HEK293 (cell line): ENCODE measurements around the gene TRIM2.

ENCODE experiments used
- CTCF ChIA-PET: fragments of 350-600 bp; formaldehyde crosslinking; extraction: SDS; loops from one replicate; lab custom pipeline; 2021; ENCODE audit warnings: antibody characterized with exemption; lab: Yijun Ruan, JAX
- POLR2A ChIA-PET: fragments of 300-600 bp; formaldehyde crosslinking; extraction: SDS; loops from one replicate; lab custom pipeline; 2020; ENCODE audit warnings: antibody characterized with exemption, inconsistent platforms; lab: Yijun Ruan, JAX
- H3K27ac ChIP-seq: fragments of 200-500 bp; sonication (Bioruptor generic); 2 replicates; pipeline ENCODE4 v1.5.1; 2014; ENCODE audit warnings: low read depth, low read length, control low read depth, inconsistent platforms; ENCODE audit errors: extremely low read depth
- H3K36me3 ChIP-seq, 2 experiments: fragments of 200-500 bp in 1 of 2; sonication (Bioruptor generic) in 1 of 2; 1 replicate in 1 of 2; 2 replicates in 1 of 2; pipeline ENCODE4 v1.5.1; 2014 to 2017; ENCODE audit warnings: inconsistent platforms in 2 of 2, low read length in 2 of 2; ENCODE audit not compliant: control insufficient read depth in 2 of 2, insufficient read depth in 1 of 2
- H3K4me1 ChIP-seq: fragments of 200-500 bp; sonication (Bioruptor generic); 2 replicates; pipeline ENCODE4 v1.5.1; 2014; ENCODE audit warnings: mild to moderate bottlenecking, low read length, inconsistent platforms; ENCODE audit not compliant: control insufficient read depth, insufficient read depth
- H3K4me3 ChIP-seq: 2 replicates; pipeline ENCODE4 v1.5.1; 2011; ENCODE audit warnings: low read depth, mild to moderate bottlenecking, control low read depth, low read length, moderate library complexity
- H3K9me3 ChIP-seq: fragments of 200-500 bp; sonication (Bioruptor generic); 2 replicates; pipeline ENCODE4 v1.5.1; 2014; ENCODE audit warnings: low read depth, low read length, inconsistent platforms; ENCODE audit not compliant: control insufficient read depth, insufficient read depth
- GLI4 ChIP-seq: fragments of 450-650 bp; formaldehyde crosslinking; IDR thresholded peaks from 2 replicates; pipeline ENCODE4 v1.5.1; 2016; ENCODE audit warnings: missing biosample characterization, missing genetic modification characterization
- KLF7 ChIP-seq: fragments of 450-650 bp; formaldehyde crosslinking; IDR thresholded peaks from 2 replicates; pipeline ENCODE4 v1.5.1; 2016; ENCODE audit warnings: missing biosample characterization, missing genetic modification characterization, borderline replicate concordance
- MYNN ChIP-seq: fragments of 450-650 bp; formaldehyde crosslinking; IDR thresholded peaks from 2 replicates; pipeline ENCODE4 v1.5.1; 2016; ENCODE audit warnings: missing biosample characterization, missing genetic modification characterization, borderline replicate concordance
- OSR2 ChIP-seq: fragments of 450-650 bp; formaldehyde crosslinking; IDR thresholded peaks from 2 replicates; pipeline ENCODE4 v1.5.1; 2016; ENCODE audit warnings: missing biosample characterization, missing genetic modification characterization
- ZBTB8A ChIP-seq: fragments of 450-650 bp; formaldehyde crosslinking; IDR thresholded peaks from 2 replicates; pipeline ENCODE4 v1.5.1; 2016; ENCODE audit warnings: missing biosample characterization, missing genetic modification characterization
- ZNF223 ChIP-seq: fragments of 450-650 bp; formaldehyde crosslinking; IDR thresholded peaks from 2 replicates; pipeline ENCODE4 v1.5.1; 2016; ENCODE audit warnings: missing biosample characterization, missing genetic modification characterization
- ZNF324 ChIP-seq: fragments of 450-650 bp; formaldehyde crosslinking; IDR thresholded peaks from 2 replicates; pipeline ENCODE4 v1.5.1; 2016; ENCODE audit warnings: missing biosample characterization, missing genetic modification characterization
- ZNF624 ChIP-seq: fragments of 450-650 bp; formaldehyde crosslinking; IDR thresholded peaks from 2 replicates; pipeline ENCODE4 v1.5.1; 2017; ENCODE audit warnings: missing biosample characterization, missing genetic modification characterization
- ZNF629 ChIP-seq: fragments of 450-650 bp; formaldehyde crosslinking; IDR thresholded peaks from 2 replicates; pipeline ENCODE4 v1.5.1; 2017; ENCODE audit warnings: missing biosample characterization, missing genetic modification characterization
- ZNF776 ChIP-seq: fragments of 450-650 bp; formaldehyde crosslinking; IDR thresholded peaks from 2 replicates; pipeline ENCODE4 v1.5.0; 2017; ENCODE audit warnings: missing biosample characterization, missing genetic modification characterization, borderline replicate concordance
- TF ChIP-seq, protein P1 (sequence below): fragments of 450-650 bp; formaldehyde crosslinking; IDR thresholded peaks from 2 replicates; pipeline ENCODE4 v1.5.0; 2017; ENCODE audit warnings: missing biosample characterization, missing genetic modification characterization, borderline replicate concordance
- TF ChIP-seq, protein P2 (sequence below): fragments of 450-650 bp; formaldehyde crosslinking; IDR thresholded peaks from 2 replicates; pipeline ENCODE4 v1.5.1; 2016; ENCODE audit warnings: missing biosample characterization, missing genetic modification characterization
- TF ChIP-seq, protein P3 (sequence below): fragments of 450-650 bp; formaldehyde crosslinking; IDR thresholded peaks from 2 replicates; pipeline ENCODE4 v1.5.1; 2016; ENCODE audit warnings: missing biosample characterization, missing genetic modification characterization
- TF ChIP-seq, protein P4 (sequence below): fragments of 450-650 bp; formaldehyde crosslinking; IDR thresholded peaks from 2 replicates; pipeline ENCODE4 v1.5.1; 2016; ENCODE audit warnings: missing biosample characterization, missing genetic modification characterization

The TRIM2 gene

DNA sequence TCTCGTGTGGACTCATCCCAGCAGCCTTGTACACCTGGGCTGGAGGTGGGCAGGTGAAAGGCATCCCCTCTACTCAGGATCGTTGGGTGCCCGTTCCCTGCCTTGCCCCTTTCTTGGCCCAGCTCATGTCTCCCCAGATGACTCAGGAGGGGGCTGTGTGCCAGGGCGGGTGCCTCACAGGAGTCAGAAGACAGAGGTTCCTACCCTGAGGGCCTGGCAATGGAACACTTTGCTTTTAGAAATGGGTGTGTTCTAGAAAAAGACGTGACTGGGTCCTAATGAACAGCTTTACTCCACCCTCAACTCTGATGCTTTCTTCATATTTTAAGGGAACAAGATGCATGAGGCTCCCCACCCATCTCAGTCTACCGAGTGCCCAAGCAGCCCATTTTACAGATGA is 22.5 kb upstream of the TRIM2 start (continued):
- TF ChIP-seq, protein P1, sequence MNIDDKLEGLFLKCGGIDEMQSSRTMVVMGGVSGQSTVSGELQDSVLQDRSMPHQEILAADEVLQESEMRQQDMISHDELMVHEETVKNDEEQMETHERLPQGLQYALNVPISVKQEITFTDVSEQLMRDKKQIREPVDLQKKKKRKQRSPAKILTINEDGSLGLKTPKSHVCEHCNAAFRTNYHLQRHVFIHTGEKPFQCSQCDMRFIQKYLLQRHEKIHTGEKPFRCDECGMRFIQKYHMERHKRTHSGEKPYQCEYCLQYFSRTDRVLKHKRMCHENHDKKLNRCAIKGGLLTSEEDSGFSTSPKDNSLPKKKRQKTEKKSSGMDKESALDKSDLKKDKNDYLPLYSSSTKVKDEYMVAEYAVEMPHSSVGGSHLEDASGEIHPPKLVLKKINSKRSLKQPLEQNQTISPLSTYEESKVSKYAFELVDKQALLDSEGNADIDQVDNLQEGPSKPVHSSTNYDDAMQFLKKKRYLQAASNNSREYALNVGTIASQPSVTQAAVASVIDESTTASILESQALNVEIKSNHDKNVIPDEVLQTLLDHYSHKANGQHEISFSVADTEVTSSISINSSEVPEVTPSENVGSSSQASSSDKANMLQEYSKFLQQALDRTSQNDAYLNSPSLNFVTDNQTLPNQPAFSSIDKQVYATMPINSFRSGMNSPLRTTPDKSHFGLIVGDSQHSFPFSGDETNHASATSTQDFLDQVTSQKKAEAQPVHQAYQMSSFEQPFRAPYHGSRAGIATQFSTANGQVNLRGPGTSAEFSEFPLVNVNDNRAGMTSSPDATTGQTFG (tag by site-specific recombination): no peak
- TF ChIP-seq KLF7 (no peak), MYNN (tag by site-specific recombination) (no peak), ZNF324 (tag by site-specific recombination) (no peak), ZNF223 (tag by site-specific recombination) (no peak), GLI4 (tag by site-specific recombination) (no peak), ZNF629 (tag by site-specific recombination) (no peak), OSR2 (tag by site-specific recombination) (no peak)
- TF ChIP-seq, protein P2, sequence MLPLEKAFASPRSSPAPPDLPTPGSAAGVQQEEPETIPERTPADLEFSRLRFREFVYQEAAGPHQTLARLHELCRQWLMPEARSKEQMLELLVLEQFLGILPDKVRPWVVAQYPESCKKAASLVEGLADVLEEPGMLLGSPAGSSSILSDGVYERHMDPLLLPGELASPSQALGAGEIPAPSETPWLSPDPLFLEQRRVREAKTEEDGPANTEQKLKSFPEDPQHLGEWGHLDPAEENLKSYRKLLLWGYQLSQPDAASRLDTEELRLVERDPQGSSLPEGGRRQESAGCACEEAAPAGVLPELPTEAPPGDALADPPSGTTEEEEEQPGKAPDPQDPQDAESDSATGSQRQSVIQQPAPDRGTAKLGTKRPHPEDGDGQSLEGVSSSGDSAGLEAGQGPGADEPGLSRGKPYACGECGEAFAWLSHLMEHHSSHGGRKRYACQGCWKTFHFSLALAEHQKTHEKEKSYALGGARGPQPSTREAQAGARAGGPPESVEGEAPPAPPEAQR: no peak
- TF ChIP-seq, protein P3, sequence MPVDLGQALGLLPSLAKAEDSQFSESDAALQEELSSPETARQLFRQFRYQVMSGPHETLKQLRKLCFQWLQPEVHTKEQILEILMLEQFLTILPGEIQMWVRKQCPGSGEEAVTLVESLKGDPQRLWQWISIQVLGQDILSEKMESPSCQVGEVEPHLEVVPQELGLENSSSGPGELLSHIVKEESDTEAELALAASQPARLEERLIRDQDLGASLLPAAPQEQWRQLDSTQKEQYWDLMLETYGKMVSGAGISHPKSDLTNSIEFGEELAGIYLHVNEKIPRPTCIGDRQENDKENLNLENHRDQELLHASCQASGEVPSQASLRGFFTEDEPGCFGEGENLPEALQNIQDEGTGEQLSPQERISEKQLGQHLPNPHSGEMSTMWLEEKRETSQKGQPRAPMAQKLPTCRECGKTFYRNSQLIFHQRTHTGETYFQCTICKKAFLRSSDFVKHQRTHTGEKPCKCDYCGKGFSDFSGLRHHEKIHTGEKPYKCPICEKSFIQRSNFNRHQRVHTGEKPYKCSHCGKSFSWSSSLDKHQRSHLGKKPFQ (tag by site-specific recombination): no peak
- TF ChIP-seq, all 188 proteins: peak for 0

DNA sequence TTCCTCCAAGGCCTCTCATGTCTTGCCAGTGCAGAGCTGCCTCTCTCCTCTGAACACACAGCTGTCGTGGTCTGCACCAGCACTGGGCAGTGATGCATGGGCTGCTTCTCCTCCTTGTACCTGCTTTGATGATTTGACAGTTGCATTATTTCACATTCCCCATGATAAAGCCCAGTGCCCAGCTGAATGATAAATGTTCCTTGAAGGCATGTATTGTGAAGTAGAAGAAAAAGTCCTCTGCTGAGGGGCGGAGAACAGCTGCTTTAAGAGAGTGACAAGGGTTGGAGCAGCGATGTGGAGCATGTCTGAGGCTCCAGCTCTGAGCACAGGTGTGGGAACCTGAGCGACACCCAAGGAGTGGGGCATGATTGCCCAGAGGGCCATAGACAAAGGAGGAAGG is 21.1 kb upstream of the TRIM2 start:
- Histone ChIP-seq H3K9me3 (no peaks in the 10 kb centered on the region), H3K4me3 (no peak overlapping the region), H3K36me3 (no peaks in the 10 kb centered on the region), H3K27ac (no peak overlapping the region), H3K4me1 (no peaks in the 10 kb centered on the region; the same call in 1 of the 2 replicates)
- POLR2A ChIA-PET: no interaction called here
- TF ChIP-seq ZBTB8A: no peak
- CTCF ChIA-PET: no interaction called here

DNA sequence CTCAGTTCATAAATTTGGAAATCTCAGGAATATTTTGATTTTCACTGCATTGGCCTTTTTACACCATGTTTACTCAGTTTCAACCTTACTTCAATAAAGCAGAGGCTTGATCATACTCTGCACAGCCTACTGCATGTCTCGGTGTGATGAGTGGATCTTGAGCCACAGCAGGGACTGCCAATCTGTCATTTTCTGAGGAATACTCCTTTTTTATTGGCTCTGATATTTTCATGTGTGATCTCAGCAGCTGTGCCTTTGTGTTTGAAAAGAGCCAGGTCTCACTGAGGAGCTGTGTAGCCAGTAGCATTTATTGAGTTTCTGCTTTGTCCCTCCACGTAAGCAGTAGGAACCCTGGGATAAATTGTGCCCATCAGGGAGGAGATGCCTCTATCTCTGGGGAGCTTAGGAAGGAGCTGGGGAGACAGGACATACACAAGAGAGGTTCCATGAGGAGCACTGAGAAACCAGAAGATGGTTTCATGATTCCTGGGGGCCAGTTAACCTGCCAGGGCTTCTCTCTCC is 18.9 kb upstream of the TRIM2 start:
- Histone ChIP-seq H3K9me3 (no peaks in the 10 kb centered on the region), H3K27ac (no peak overlapping the region), H3K36me3 (no peaks in the 10 kb centered on the region), H3K4me3 (no peak overlapping the region), H3K4me1 (no peaks in the 10 kb centered on the region)
- CTCF ChIA-PET: interaction anchor here (0.8 kb wide), 1 partner anchor 79 kb away, joined by 4 read pairs; no protein-coding TSS in a partner anchor
- POLR2A ChIA-PET: interaction anchor here (0.8 kb wide), 1 partner anchor 19 kb away, joined by 3 read pairs; the partner anchor contains the start of gene TRIM2
- TF ChIP-seq, protein P4, sequence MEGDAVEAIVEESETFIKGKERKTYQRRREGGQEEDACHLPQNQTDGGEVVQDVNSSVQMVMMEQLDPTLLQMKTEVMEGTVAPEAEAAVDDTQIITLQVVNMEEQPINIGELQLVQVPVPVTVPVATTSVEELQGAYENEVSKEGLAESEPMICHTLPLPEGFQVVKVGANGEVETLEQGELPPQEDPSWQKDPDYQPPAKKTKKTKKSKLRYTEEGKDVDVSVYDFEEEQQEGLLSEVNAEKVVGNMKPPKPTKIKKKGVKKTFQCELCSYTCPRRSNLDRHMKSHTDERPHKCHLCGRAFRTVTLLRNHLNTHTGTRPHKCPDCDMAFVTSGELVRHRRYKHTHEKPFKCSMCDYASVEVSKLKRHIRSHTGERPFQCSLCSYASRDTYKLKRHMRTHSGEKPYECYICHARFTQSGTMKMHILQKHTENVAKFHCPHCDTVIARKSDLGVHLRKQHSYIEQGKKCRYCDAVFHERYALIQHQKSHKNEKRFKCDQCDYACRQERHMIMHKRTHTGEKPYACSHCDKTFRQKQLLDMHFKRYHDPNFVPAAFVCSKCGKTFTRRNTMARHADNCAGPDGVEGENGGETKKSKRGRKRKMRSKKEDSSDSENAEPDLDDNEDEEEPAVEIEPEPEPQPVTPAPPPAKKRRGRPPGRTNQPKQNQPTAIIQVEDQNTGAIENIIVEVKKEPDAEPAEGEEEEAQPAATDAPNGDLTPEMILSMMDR: no peak
- no peak for TF ChIP-seq ZNF624 (tag by site-specific recombination)
- TF ChIP-seq ZNF776 (tag by site-specific recombination): no peak
- TF ChIP-seq, all 188 proteins: peak for 0
